MM.1S (cell line): ENCODE data around the gene MGARP.

Experiments used
- DNase-seq: peaks from one replicate; pipeline ENCODE4 v3.0.0-alpha.2; 2015
- H2AFZ ChIP-seq: fragments of 300-600 bp; sonication (generic); 2 replicates; pipeline ENCODE4 v1.6.0; 2016; ENCODE audit warnings: antibody characterized with exemption, low read length
- H3F3A ChIP-seq: fragments of 300-600 bp; sonication (generic); 2 replicates; pipeline ENCODE4 v1.6.1; 2016; ENCODE audit warnings: mild to moderate bottlenecking, antibody characterized with exemption, low read length, moderate library complexity, mixed read lengths; ENCODE audit not compliant: insufficient read depth
- H3K27ac ChIP-seq: fragments of 300-600 bp; sonication (generic); 2 replicates; pipeline ENCODE4 v1.5.1; 2016; ENCODE audit warnings: mild to moderate bottlenecking, low read length
- H3K27me3 ChIP-seq: fragments of 300-600 bp; sonication (generic); replicated peaks from 2 replicates; pipeline ENCODE4 v1.6.0; 2016; ENCODE audit warnings: low read length; ENCODE audit not compliant: insufficient read depth
- H3K36me3 ChIP-seq: fragments of 300-600 bp; sonication (generic); replicated peaks from 2 replicates; pipeline ENCODE4 v1.6.1; 2016; ENCODE audit warnings: mild to moderate bottlenecking, low read length, mixed read lengths; ENCODE audit not compliant: insufficient read depth
- H3K4me1 ChIP-seq: fragments of 300-600 bp; sonication (generic); 2 replicates; pipeline ENCODE4 v1.6.1; 2016; ENCODE audit warnings: low read length, mixed read lengths
- H3K4me2 ChIP-seq: fragments of 300-600 bp; sonication (generic); 2 replicates; pipeline ENCODE4 v1.6.0; 2016; ENCODE audit warnings: low read depth, low read length
- H3K4me3 ChIP-seq: fragments of 300-600 bp; sonication (generic); 2 replicates; pipeline ENCODE4 v1.5.1; 2016; ENCODE audit warnings: low read length, mixed read lengths
- H3K79me2 ChIP-seq: fragments of 300-600 bp; sonication (generic); 2 replicates; pipeline ENCODE4 v1.6.1; 2016; ENCODE audit warnings: mixed run types, low read length, mixed read lengths
- H3K9ac ChIP-seq: fragments of 300-600 bp; sonication (generic); 2 replicates; pipeline ENCODE4 v1.6.1; 2016; ENCODE audit warnings: low read length, mixed read lengths
- H3K9me2 ChIP-seq: fragments of 300-600 bp; sonication (generic); replicated peaks from 2 replicates; pipeline ENCODE4 v1.6.1; 2016; ENCODE audit warnings: mild to moderate bottlenecking, low read length, mixed read lengths; ENCODE audit not compliant: insufficient read depth
- H3K9me3 ChIP-seq: fragments of 300-600 bp; sonication (generic); replicated peaks from 2 replicates; pipeline ENCODE4 v1.6.1; 2016; ENCODE audit warnings: mild to moderate bottlenecking, low read length, mixed read lengths; ENCODE audit not compliant: insufficient read depth
- H4K20me1 ChIP-seq: fragments of 300-600 bp; sonication (generic); 2 replicates; pipeline ENCODE4 v1.6.1; 2016; ENCODE audit warnings: mild to moderate bottlenecking, low read length, moderate library complexity, mixed read lengths; ENCODE audit not compliant: insufficient read depth
- EZH2 ChIP-seq: fragments of 300-600 bp; sonication (generic); optimal IDR thresholded peaks from 2 replicates; pipeline ENCODE3; 2017; ENCODE audit warnings: low read depth, mild to moderate bottlenecking, antibody characterized with exemption, low read length, mixed read lengths
- EZH2phosphoT487 ChIP-seq: fragments of 300-600 bp; sonication (generic); IDR thresholded peaks from 2 replicates; pipeline ENCODE4 v1.6.1; 2018; ENCODE audit warnings: antibody characterized with exemption, low read length
- TF ChIP-seq, protein P1 (sequence below): fragments of 300-600 bp; sonication (generic); IDR thresholded peaks from 2 replicates; pipeline ENCODE4 v1.5.1; 2016; ENCODE audit warnings: antibody characterized with exemption, low read length, mixed read lengths

MGARP gene

DNA sequence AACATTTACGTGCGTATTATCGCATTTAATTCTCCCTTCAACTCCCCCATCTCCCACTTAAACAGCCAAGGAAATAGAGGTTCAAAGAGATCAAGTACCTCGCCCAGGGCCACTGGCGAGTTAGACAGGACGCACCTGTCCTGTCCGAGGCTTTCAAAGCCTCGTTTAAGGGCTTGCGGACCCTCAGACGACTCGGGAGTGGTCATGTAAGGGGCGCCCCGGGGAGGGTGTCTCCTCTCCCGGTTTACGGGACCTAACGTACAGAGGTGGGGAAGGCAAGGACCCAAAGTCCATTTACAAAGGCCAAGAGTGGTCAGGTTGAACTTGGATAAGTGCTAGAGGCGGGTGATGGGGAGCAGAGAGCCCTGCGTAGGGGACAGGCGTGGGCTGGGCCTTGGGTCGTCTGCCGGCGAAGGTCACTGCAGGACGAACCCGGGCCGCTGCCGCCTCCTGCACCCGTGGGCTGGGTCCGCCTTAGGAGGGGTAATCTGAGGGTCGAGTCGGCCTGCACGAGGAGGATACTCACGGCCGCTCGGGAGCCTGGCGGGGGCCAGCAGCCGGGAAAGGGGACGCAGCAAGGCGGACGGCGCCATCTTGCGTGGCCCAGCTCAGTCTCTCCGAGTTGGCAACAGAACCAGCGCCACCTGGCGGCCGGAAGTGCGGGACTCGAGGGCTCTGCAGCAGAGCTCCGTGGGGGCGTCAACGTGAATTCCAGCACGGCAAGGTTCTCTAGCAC lies 15.3 kb upstream of the MGARP start:
- H3K27ac ChIP-seq, result peak overlapping the region; percentile 66
- DNase-seq, result peak; percentile 96
- peak overlapping the region; percentile 93 for H3K4me2 ChIP-seq
- H3K9ac ChIP-seq, result peak overlapping the region; percentile 91
- peaks cover under 1% of the 10 kb centered on the region for H3K36me3 ChIP-seq
- H3F3A ChIP-seq, result peaks cover 16% of the 10 kb centered on the region
- peaks cover 22% of the 10 kb centered on the region for H3K4me1 ChIP-seq
- H3K4me3 ChIP-seq, result peak overlapping the region; percentile 96
- peaks cover 47% of the 10 kb centered on the region for H3K79me2 ChIP-seq
- no peaks in the 10 kb centered on the region for H3K9me3 ChIP-seq
- peak overlapping the region; percentile 97 for H2AFZ ChIP-seq
- no peak for TF ChIP-seq EZH2
- TF ChIP-seq, protein P1, sequence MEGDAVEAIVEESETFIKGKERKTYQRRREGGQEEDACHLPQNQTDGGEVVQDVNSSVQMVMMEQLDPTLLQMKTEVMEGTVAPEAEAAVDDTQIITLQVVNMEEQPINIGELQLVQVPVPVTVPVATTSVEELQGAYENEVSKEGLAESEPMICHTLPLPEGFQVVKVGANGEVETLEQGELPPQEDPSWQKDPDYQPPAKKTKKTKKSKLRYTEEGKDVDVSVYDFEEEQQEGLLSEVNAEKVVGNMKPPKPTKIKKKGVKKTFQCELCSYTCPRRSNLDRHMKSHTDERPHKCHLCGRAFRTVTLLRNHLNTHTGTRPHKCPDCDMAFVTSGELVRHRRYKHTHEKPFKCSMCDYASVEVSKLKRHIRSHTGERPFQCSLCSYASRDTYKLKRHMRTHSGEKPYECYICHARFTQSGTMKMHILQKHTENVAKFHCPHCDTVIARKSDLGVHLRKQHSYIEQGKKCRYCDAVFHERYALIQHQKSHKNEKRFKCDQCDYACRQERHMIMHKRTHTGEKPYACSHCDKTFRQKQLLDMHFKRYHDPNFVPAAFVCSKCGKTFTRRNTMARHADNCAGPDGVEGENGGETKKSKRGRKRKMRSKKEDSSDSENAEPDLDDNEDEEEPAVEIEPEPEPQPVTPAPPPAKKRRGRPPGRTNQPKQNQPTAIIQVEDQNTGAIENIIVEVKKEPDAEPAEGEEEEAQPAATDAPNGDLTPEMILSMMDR, result peak; percentile 91
- TF ChIP-seq EZH2phosphoT487, result no peak
- no peaks in the 10 kb centered on the region for H3K9me2 ChIP-seq
- H3K27me3 ChIP-seq, result no peaks in the 10 kb centered on the region
- no peaks in the 10 kb centered on the region for H4K20me1 ChIP-seq

DNA sequence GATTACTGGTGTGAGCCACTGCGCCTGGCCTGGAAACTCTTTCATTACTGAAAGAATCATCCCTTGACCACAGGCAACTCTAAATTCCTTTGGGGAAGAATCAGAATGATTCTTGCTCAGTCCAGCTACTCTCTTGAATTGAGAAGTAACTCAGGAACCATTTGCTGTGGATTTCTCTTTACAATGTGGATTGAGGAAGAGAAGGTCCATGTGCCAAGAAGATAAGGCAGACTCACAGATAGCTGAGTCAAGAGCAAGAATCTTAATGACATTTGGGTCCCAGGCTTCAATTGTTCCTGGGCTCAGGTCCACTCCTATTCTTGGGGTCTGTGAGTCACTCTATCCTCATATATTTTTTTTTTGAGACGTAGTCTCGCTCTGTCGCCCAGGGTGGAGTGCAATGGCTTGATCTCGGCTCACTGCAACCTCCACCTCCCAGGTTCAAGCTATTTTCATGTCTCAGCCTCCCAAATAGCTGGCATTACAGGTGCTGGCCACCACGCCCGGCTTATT lies 6.2 kb upstream of the MGARP start:
- H3F3A ChIP-seq, result no peaks in the 10 kb centered on the region
- no peak for DNase-seq
- H3K4me3 ChIP-seq, result no peak overlapping the region
- no peaks in the 10 kb centered on the region for H3K27me3 ChIP-seq
- H3K36me3 ChIP-seq, result peaks cover 3% of the 10 kb centered on the region
- H3K4me1 ChIP-seq, result peaks cover 7% of the 10 kb centered on the region; the same call in 1 of the 2 replicates
- no peaks in the 10 kb centered on the region for H3K79me2 ChIP-seq
- H2AFZ ChIP-seq, result no peak overlapping the region
- no peak overlapping the region for H3K9ac ChIP-seq
- TF ChIP-seq, protein P1, result no peak
- no peak for TF ChIP-seq EZH2
- no peak for TF ChIP-seq EZH2phosphoT487
- H3K27ac ChIP-seq, result no peak overlapping the region
- H3K9me2 ChIP-seq, result no peaks in the 10 kb centered on the region
- no peak overlapping the region for H3K4me2 ChIP-seq
- no peaks in the 10 kb centered on the region for H3K9me3 ChIP-seq
- H4K20me1 ChIP-seq, result no peaks in the 10 kb centered on the region

DNA sequence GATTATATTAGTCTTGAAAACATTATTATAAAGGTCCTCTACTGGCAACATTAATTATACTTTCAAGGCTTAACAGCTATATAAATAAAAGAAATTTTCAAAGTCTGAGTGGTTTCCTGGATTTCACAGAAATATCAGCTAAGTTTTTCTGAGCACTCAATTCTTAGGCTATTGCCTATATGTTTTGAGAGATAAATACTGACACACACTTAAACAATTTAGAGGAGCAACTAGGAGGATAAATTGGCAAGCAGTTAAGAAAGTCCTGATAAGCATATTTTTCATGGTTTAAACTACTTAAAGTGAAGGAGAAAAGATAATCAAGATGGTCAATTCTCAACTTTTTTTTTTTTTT lies 2.7 kb upstream of the MGARP start:
- no peaks in the 10 kb centered on the region for H3K36me3 ChIP-seq
- H3K4me2 ChIP-seq, result no peak overlapping the region
- no peak overlapping the region for H3K9ac ChIP-seq
- H3K9me3 ChIP-seq, result no peaks in the 10 kb centered on the region
- no peaks in the 10 kb centered on the region for H4K20me1 ChIP-seq
- no peak overlapping the region for H3K4me3 ChIP-seq
- no peak for DNase-seq
- no peaks in the 10 kb centered on the region for H3K27me3 ChIP-seq
- no peak for TF ChIP-seq EZH2
- TF ChIP-seq, protein P1, result no peak
- no peak for TF ChIP-seq EZH2phosphoT487
- no peaks in the 10 kb centered on the region for H3K79me2 ChIP-seq
- no peaks in the 10 kb centered on the region for H3F3A ChIP-seq
- no peaks in the 10 kb centered on the region for H3K9me2 ChIP-seq
- peaks cover 7% of the 10 kb centered on the region for H3K4me1 ChIP-seq
- H2AFZ ChIP-seq, result no peak overlapping the region
- H3K27ac ChIP-seq, result no peak overlapping the region
